ENCODE data around the gene ASCL5. TPM values are rescaled to one million over a fixed set of nuclear protein-coding genes. Genes with fewer than 3 reads are reported as not detected.

Gene ASCL5
- total RNA-seq, 1 experiment from 2014 or later = 0.31 TPM

DNA sequence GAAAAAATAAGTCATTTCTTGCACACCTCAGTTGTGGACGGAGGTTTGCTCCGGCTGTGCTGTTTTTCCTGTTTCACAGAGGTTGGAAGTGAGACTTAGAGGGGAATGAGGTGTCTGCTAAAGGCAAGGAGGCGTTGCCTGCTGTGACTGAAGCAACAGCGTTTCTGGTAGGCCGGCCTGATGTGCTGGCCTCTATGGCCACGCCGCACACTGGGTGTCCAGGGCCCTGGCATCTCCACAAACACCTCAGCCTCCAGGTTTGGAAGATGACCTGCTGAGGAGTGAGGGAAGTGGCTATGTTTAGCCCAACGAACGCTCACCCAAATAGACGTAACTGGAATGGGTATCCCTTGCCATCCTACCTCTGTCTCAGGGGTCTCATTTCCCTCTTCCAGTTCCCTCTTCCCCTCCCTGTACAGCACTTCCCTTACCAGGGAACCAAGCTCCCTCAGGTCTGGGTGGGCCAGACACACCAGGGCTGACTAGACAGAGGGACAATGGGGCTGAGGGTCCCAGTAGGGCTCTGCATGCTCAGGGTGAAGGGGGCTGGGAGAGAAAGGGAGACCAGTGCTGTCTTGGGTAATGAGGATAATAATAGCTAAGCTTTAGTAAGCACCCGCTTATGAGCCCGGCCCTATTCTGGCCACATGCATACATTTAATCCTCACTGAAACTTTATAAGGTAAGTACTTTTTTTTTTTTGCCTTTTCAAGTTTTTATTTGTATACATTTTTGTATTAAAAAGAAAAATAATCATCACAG lies 26.6 kb downstream of the ASCL5 start:
- TF ChIP-seq FOXP1 (CRISPR knock-in tag; IDR thresholded peaks at IDR 0.05; ENCODE audit: borderline replicate concordance) (no peak), RORB (CRISPR knock-in tag; IDR thresholded peaks at IDR 0.05) (no peak), RELA (CRISPR knock-in tag; IDR thresholded peaks at IDR 0.05; ENCODE audit: borderline replicate concordance) (no peak), ZBTB21 (CRISPR knock-in tag; IDR thresholded peaks at IDR 0.05; ENCODE audit: borderline replicate concordance) (no peak), ESRRA (CRISPR knock-in tag; IDR thresholded peaks at IDR 0.05; ENCODE audit: borderline replicate concordance) (no peak), ZNF121 (CRISPR knock-in tag; IDR thresholded peaks at IDR 0.05) (no peak)
- DNase-seq (ENCODE audit: low spot score) (no peak), ATAC-seq (no peak)
- POLR2A ChIA-PET = interaction anchor here (0.7 kb wide), 1 partner anchor 283 kb away, joined by 3 read pairs; no protein-coding TSS in a partner anchor
- H3K4me1 Mint-ChIP-seq = peaks cover 5% of the 10 kb centered on the region
- no peaks in the 10 kb centered on the region for H3K9me3 Mint-ChIP-seq
- CTCF ChIA-PET = interaction anchor here (2.4 to 3.9 kb wide), 4 partner anchors 14 to 121 kb away, joined by 9 to 23 read pairs (median 16); no protein-coding TSS in a partner anchor
- no peak overlapping the region for H3K27ac Mint-ChIP-seq
- no peak overlapping the region for H3K4me3 Mint-ChIP-seq
- peaks cover 4% of the 10 kb centered on the region for H3K27me3 Mint-ChIP-seq (ENCODE audit: low read depth)
- no peaks in the 10 kb centered on the region for H3K36me3 Mint-ChIP-seq

DNA sequence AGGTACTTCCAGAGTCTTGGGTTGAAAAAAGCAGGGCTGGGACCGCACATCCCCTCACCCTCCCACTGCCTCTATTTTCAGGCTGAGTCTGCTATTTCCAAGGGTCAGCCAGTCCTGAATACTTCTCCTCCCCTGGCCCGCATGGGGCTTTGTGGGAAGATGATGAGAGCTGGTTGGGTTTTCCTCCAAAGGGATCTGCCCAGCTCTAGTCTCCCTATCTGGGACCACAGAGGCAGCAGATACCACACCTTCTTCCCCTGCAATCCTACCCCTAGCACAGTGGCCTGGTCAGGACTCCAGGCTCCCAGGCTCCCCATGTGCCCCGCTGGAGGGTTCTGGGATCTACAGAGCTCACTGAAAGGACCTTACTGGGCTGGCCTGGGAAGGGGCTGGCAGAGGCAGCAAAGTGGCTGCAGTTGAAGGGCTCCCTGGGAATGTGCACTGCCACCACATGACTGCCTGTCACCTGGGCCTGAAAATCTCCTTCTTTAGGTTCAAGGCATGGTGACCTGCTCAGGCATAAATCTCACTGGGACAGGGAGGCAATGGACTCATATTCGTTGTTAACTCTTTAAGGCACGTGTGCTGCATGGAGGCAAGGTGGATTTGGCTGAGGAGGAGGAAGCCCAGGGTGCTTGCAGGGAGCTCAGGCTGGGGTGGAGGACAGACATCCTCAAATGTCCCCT lies 27.8 kb downstream of the ASCL5 start:
- ChIA-PET CTCF (interaction anchor here (0.9 to 3.9 kb wide), 5 partner anchors 13 to 262 kb away, joined by 4 to 23 read pairs (median 12); no protein-coding TSS in a partner anchor), POLR2A (interaction anchor here (0.5 kb wide), 1 partner anchor 21 kb away, joined by 3 read pairs; no protein-coding TSS in a partner anchor)
- H3K27me3 Mint-ChIP-seq (ENCODE audit: low read depth) = peaks cover 4% of the 10 kb centered on the region
- H3K36me3 Mint-ChIP-seq = no peaks in the 10 kb centered on the region
- no peaks in the 10 kb centered on the region for H3K9me3 Mint-ChIP-seq
- H3K4me1 Mint-ChIP-seq = peaks cover 1% of the 10 kb centered on the region
- no peak for TF ChIP-seq ZNF219 (CRISPR knock-in tag; IDR thresholded peaks at IDR 0.05; ENCODE audit: borderline replicate concordance)
- TF ChIP-seq, protein P1, sequence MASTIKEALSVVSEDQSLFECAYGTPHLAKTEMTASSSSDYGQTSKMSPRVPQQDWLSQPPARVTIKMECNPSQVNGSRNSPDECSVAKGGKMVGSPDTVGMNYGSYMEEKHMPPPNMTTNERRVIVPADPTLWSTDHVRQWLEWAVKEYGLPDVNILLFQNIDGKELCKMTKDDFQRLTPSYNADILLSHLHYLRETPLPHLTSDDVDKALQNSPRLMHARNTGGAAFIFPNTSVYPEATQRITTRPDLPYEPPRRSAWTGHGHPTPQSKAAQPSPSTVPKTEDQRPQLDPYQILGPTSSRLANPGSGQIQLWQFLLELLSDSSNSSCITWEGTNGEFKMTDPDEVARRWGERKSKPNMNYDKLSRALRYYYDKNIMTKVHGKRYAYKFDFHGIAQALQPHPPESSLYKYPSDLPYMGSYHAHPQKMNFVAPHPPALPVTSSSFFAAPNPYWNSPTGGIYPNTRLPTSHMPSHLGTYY (CRISPR knock-in tag; IDR thresholded peaks at IDR 0.05) = no peak
- TF ChIP-seq FOXP1 (CRISPR knock-in tag; IDR thresholded peaks at IDR 0.05; ENCODE audit: borderline replicate concordance) = no peak
- 0 out of 2 replicates have a peak, but pooled peaks have one; percentile 19 for TF ChIP-seq ZNF121 (CRISPR knock-in tag; IDR thresholded peaks at IDR 0.05)
- no peak overlapping the region for H3K4me3 Mint-ChIP-seq
- H3K27ac Mint-ChIP-seq = no peak overlapping the region
- DNase-seq (ENCODE audit: low spot score) = no peak
- no peak for ATAC-seq

DNA sequence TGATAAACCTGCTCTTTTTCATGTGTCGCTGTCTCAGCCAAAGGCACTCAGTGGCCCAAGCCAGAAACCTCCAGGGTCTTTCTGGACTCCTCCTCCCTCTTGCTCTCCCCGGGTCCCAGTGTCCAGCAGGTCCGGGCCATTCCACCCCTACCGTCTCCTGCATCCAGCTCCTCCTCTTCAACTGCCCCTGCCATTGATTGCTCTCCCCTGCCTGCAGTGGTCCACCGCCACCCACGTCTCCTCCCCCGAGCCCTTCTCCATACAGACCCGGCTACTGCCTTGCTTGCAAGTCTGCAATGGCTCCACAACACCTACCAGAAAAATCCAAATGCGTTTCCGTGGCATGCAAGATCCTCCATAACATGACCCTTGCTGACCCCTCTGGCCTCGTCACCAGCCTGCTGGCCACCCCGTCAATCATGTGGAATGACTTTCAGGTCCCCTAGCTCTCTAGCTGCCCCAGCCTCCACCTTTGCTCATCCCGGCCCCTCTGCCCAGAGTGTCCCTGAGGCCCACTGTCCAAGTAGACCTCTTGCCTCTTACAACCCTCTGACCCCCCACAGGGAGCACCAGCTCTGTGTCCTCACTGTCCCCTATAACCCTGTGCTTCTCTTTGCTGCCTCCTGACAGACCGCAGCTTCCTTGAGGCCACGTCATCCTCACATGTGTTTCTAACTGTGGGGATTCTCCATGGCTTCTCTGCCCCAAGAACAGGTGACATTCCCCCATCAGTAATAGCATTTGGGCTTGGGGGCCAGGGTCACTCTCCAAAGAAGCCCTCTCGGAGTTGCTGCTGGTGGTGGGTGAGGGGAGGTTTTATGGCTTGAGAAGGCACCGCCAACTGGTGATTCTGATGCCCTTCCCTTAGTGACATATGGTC lies 29.8 kb downstream of the ASCL5 start:
- POLR2A ChIA-PET = no interaction called here
- CTCF ChIA-PET = interaction anchor here (0.9 to 3.9 kb wide), 5 partner anchors 11 to 126 kb away, joined by 3 to 19 read pairs (median 4); partner anchors contain the start of gene TMEM9
- H3K27ac Mint-ChIP-seq = no peak overlapping the region
- TF ChIP-seq, protein P2, sequence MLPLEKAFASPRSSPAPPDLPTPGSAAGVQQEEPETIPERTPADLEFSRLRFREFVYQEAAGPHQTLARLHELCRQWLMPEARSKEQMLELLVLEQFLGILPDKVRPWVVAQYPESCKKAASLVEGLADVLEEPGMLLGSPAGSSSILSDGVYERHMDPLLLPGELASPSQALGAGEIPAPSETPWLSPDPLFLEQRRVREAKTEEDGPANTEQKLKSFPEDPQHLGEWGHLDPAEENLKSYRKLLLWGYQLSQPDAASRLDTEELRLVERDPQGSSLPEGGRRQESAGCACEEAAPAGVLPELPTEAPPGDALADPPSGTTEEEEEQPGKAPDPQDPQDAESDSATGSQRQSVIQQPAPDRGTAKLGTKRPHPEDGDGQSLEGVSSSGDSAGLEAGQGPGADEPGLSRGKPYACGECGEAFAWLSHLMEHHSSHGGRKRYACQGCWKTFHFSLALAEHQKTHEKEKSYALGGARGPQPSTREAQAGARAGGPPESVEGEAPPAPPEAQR (CRISPR knock-in tag; IDR thresholded peaks at IDR 0.05) = no peak
- TF ChIP-seq PRRX2 (CRISPR knock-in tag; IDR thresholded peaks at IDR 0.05) = no peak
- TF ChIP-seq ELF4 (CRISPR knock-in tag; IDR thresholded peaks at IDR 0.05; ENCODE audit: low read depth) = no peak
- TF ChIP-seq ZNF416 (CRISPR knock-in tag; IDR thresholded peaks at IDR 0.05) = no peak
- TF ChIP-seq ZNF219 (CRISPR knock-in tag; IDR thresholded peaks at IDR 0.05; ENCODE audit: borderline replicate concordance) = no peak
- no peak for TF ChIP-seq GABPB1 (CRISPR knock-in tag; IDR thresholded peaks at IDR 0.05)
- no peak for TF ChIP-seq ZNF232 (CRISPR knock-in tag; IDR thresholded peaks at IDR 0.05)
- TF ChIP-seq, protein P3, sequence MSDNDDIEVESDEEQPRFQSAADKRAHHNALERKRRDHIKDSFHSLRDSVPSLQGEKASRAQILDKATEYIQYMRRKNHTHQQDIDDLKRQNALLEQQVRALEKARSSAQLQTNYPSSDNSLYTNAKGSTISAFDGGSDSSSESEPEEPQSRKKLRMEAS (CRISPR knock-in tag; IDR thresholded peaks at IDR 0.05) = no peak
- no peak for TF ChIP-seq ATF1 (CRISPR knock-in tag; IDR thresholded peaks at IDR 0.05)
- no peak for TF ChIP-seq ZNF423 (CRISPR knock-in tag; IDR thresholded peaks at IDR 0.05)
- TF ChIP-seq GRHL2 (CRISPR knock-in tag; IDR thresholded peaks at IDR 0.05; ENCODE audit: insufficient replicate concordance, severe bottlenecking) = no peak
- no peak for TF ChIP-seq FOXJ3 (CRISPR knock-in tag; IDR thresholded peaks at IDR 0.05; ENCODE audit: borderline replicate concordance)
- TF ChIP-seq, protein P4, sequence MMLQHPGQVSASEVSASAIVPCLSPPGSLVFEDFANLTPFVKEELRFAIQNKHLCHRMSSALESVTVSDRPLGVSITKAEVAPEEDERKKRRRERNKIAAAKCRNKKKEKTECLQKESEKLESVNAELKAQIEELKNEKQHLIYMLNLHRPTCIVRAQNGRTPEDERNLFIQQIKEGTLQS (CRISPR knock-in tag; conservative IDR thresholded peaks at IDR 0.05) = no peak
- TF ChIP-seq, protein P5, sequence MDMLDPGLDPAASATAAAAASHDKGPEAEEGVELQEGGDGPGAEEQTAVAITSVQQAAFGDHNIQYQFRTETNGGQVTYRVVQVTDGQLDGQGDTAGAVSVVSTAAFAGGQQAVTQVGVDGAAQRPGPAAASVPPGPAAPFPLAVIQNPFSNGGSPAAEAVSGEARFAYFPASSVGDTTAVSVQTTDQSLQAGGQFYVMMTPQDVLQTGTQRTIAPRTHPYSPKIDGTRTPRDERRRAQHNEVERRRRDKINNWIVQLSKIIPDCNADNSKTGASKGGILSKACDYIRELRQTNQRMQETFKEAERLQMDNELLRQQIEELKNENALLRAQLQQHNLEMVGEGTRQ (CRISPR knock-in tag; IDR thresholded peaks at IDR 0.05) = no peak
- TF ChIP-seq, protein P6, sequence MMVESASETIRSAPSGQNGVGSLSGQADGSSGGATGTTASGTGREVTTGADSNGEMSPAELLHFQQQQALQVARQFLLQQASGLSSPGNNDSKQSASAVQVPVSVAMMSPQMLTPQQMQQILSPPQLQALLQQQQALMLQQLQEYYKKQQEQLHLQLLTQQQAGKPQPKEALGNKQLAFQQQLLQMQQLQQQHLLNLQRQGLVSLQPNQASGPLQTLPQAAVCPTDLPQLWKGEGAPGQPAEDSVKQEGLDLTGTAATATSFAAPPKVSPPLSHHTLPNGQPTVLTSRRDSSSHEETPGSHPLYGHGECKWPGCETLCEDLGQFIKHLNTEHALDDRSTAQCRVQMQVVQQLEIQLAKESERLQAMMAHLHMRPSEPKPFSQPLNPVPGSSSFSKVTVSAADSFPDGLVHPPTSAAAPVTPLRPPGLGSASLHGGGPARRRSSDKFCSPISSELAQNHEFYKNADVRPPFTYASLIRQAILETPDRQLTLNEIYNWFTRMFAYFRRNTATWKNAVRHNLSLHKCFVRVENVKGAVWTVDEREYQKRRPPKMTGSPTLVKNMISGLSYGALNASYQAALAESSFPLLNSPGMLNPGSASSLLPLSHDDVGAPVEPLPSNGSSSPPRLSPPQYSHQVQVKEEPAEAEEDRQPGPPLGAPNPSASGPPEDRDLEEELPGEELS (CRISPR knock-in tag; IDR thresholded peaks at IDR 0.05) = no peak

More for the DNA sequence above, 29.8 kb downstream of the ASCL5 start:
- Mint-ChIP-seq H3K36me3 (no peaks in the 10 kb centered on the region), H3K4me3 (no peak overlapping the region), H3K4me1 (no peaks in the 10 kb centered on the region), H3K9me3 (no peaks in the 10 kb centered on the region), H3K27me3 (ENCODE audit: low read depth) (no peaks in the 10 kb centered on the region; the same call in 1 of the 2 replicates)
- no peak for DNase-seq (ENCODE audit: low spot score)
- ATAC-seq = no peak

All from WTC11 (cell line).